Measurements from ENCODE around the gene TNIK.
A peak's percentile ranks its signal among the peaks of the same experiment; 100 is the strongest.

Gene TNIK

DNA sequence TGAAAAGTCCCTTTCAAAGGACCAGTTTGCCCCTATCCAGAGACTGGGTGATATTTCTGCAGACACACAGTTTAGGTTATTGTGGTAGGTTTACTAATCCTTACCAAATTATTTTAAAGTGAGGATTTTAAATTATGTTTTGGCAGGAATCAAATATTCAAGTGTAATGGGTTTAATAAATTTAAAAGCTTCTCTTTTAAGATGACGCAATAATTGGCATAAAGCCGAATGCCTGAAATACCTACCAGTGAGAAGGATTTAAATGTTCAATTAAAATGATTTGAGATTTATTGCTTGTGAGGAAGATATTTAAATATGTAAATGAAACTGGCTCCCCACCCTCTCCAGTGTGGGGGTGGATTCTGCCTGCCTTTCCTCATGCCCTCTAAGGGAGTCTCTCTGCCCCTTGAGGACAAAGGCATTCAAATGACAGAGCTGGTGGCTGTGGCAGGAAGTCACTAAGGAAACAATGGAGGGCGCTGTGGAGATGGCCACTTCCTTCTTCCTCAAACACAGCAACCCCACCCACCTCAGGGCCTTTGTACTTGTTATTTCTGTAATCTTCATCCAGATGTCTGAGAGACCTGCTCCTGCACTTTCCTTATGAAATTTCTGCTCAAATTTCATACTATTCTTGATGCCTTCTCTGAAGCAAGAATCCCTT lies 131.7 kb downstream of the TNIK start:
- H3K27ac ChIP-seq, result no peak overlapping the region
- TF ChIP-seq CTCF (IDR thresholded peaks at IDR 0.05) (0 out of 2 replicates have a peak, but pooled peaks have one; percentile 19), ZFX (IDR thresholded peaks at IDR 0.05; ENCODE audit: borderline replicate concordance) (no peak)

DNA sequence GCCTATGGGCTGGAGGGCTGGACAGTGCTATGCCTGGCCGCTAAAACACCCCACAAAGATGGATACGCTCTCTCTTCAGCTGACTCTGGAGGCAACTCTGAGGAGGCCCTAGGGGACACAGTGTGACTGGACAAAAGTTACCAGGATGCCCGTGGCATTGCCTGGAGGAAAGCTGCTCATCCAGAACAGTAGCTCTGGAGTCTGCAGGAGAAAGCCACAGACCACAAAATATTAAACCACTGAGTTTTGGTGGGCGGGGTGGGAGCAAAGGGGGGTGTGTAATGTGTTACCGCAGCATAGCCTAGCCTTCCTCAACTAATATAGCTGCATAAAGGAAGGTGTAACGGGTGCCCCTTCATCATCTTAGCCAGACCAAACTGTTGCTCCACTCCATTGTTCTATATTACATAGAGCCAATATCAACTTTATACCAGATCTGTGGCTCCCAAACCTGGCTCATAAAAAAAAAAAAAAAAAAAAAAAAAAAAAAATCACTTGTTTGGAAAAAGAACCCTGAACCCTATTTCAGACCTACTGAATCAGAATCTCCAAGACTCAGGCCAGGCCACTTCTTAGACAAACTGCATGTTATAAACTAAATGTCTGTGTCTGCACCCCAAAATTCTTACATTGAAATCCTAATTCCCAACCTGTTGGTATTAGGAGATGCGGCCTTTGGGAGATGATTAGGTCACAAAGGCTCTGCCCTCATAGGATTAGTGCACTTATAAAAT lies 132.6 kb downstream of the TNIK start:
- H3K27ac ChIP-seq, result no peak overlapping the region
- TF ChIP-seq CTCF (IDR thresholded peaks at IDR 0.05) (no peak), ZFX (IDR thresholded peaks at IDR 0.05; ENCODE audit: borderline replicate concordance) (no peak)

GRCh38 chr3:171326717-171327440 lies 133.3 kb downstream of the TNIK start:
- TF ChIP-seq CTCF (IDR thresholded peaks at IDR 0.05) (no peak), ZFX (IDR thresholded peaks at IDR 0.05; ENCODE audit: borderline replicate concordance) (no peak)
- H3K27ac ChIP-seq, result no peak overlapping the region

DNA sequence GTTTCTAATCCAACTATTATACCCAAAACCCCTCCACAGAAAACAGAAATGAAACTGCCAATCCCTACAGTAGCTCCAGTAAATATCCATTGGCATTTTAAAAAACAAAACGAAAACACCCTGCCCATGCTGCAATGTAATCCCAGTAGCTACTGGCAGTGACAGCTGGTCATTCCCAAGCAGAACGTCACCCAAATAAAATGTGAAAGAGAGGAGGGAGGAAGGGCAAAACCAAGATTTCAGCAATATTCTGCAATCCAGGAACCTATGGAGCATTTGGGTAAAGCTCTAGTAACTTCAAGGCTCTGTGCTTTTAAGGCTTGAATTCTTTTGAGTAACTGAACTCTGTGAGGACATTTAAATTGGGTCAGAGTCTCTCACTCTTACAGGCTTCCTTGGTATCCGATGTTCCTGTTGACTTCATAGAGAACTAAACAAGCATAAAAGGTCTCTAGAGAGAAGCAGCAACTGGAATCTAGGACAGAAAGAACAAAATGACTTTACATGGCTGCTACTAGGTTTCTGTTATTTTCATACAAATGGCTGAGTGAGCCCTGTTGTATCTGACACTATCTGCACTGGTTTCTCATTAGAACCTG lies 136.2 kb downstream of the TNIK start:
- TF ChIP-seq ZFX (IDR thresholded peaks at IDR 0.05; ENCODE audit: borderline replicate concordance), result no peak
- H3K27ac ChIP-seq, result no peak overlapping the region

DNA sequence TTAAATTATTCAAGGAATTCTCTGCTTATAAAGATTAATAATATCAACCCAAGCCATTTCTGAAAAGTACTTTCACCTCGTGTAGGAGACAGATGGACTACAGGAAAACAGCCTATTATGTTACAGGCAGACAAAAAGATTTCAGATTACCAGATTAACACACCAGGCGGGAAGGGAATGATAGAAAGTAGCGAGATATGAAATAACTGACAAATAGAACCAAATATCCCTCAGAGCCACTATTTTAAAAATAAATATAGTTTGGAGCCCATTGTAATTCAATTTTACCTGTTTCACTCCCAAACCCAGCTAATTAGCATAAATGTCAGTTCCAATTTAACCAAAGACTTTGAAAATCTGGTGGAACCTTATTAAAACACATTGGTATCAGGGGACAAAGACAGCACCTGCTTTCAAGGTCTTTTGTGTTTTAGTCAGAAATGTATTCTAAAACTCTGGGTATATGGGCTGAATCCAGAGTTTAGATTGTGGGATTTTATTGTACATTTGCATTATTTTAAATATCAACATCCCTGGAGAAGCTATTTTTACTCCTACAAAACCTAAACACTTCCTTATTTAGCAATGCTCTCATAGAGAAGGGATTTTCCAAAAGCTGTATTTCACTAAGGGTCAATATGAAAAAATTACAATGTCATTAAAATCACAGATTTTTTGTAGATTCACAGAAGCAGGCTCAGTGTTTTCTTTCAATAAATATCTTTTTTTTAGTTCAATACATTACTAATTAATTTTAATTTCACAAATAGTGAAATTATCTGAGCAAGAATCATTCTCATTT lies 138.4 kb downstream of the TNIK start:
- H3K27ac ChIP-seq, result no peak overlapping the region
- TF ChIP-seq ZFX (IDR thresholded peaks at IDR 0.05; ENCODE audit: borderline replicate concordance) (no peak), CTCF (IDR thresholded peaks at IDR 0.05) (no peak)

DNA sequence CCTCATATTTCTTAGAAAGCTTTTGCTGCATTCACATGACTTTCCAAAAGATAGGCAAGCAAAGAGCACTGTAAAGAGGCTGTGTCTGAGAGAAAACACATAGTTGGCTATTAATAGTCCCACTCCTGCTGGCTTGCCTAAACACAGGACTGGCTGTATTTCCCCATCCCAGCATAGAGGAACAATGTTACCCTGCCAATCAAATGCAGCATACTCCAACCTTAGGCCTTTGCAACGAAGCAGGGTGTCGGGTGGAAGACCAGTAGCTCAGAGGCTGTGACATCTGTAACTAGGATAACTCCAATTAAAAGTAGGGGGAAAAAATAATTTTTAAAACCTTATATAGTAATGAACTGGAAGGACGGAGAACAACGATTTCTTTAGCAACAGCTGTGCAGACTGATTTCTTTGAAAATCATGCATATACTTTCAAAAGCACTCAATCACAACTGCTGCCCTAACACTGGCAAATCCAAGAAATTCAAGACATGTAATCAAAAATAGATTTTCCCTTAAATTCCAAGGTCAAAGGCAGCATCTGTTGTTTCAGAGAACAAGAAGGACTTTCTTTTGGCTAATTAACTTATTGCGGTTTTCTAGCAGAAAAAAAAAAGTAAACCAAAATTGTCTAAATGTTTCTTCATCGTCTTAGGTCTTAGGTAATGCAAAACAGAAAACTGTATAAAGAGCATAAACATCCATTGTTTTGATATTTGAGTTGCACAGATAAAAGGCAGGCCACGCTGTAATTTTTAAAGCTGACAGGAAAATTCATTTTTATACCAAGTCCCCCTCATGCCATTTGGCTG lies 139.3 kb downstream of the TNIK start:
- no peak overlapping the region for H3K27ac ChIP-seq
- TF ChIP-seq CTCF (IDR thresholded peaks at IDR 0.05) (no peak), ZFX (IDR thresholded peaks at IDR 0.05; ENCODE audit: borderline replicate concordance) (no peak)
